ENCODE results near the gene NAA15.
A peak's percentile ranks its signal among the peaks of the same experiment; 100 is the strongest.

DNA sequence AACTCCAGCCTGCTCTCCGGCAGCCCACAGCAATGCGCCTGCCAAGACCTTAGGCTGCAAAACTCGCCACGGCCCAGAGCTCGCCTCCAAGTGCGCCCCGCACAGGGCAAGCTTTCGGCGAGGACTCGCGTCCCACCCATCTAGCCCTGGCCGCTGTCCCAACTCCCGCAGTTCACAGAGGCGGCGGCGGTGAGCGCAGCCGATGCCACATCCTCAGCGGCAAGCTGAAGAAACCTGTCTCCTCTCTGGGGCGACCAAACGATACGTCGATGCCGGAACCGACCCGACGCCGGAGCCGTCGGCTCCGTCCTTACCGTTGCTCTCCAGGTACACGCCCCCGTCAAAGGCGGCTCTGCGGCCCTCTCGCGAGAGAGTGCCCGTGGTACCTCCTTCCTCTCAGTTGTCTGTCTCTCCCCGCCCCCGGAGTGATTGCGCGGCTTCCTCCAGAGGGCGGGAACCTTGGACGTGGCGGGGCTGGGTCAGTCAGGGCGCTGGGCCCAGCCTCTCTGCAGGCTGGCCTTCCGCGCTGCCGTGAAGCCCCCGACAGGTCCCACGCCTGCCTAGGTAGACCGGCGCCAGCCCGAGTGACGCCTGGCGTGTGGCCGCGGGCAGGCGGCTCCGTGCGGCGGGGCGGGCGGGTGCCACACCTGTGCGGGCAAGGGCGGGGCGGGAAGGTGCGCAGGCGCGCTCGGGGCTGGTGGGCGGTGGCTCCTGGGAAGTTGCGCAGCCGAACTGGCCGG, 152.2 kb downstream of the NAA15 start:
- peak; percentile 95 for TF ChIP-seq POLR2A (IDR thresholded peaks at IDR 0.05; ENCODE audit: low read length)
- TF ChIP-seq GATA1 (IDR thresholded peaks at IDR 0.05; ENCODE audit: low read depth, low read length): no peak

Measured in erythroblast (primary cell).